ENCODE results near the gene ASPHD2.
"Not testable (repeated sequence)": the region's sequence is repeated elsewhere in the genome, so short reads cannot be mapped to it uniquely, and the experiment has no call there.

The ASPHD2 gene

GRCh38 chr22:26437694-26438392 is 8.8 kb downstream of the ASPHD2 start:
- Histone ChIP-seq H3K9ac (no peak overlapping the region), H3K4me1 (no peaks in the 10 kb centered on the region), H3K9me3 (ENCODE audit: control insufficient read depth, low read length) (no peaks in the 10 kb centered on the region), H3K4me2 (ENCODE audit: low read length) (no peak overlapping the region), H3K36me3 (ENCODE audit: control insufficient read depth, insufficient read depth, low read length) (no peaks in the 10 kb centered on the region), H3K27ac (no peak overlapping the region), H2AFZ (no peak overlapping the region), H3K79me2 (no peaks in the 10 kb centered on the region), H3K27me3 (ENCODE audit: control insufficient read depth, insufficient read depth, low read length) (no peaks in the 10 kb centered on the region), H3K4me3 (ENCODE audit: low read depth, low read length) (no peak overlapping the region)
- no peak for TF ChIP-seq CTCF (IDR thresholded peaks at IDR 0.05)

- not testable (repeated sequence) for H3K4me2 ChIP-seq (ENCODE audit: low read length); H3K4me3 ChIP-seq (ENCODE audit: low read depth, low read length); H3K79me2 ChIP-seq; H3K36me3 ChIP-seq (ENCODE audit: control insufficient read depth, insufficient read depth, low read length); H3K27me3 ChIP-seq (ENCODE audit: control insufficient read depth, insufficient read depth, low read length); H3K9me3 ChIP-seq (ENCODE audit: control insufficient read depth, low read length); H3K4me1 ChIP-seq; H3K27ac ChIP-seq; H3K9ac ChIP-seq; H2AFZ ChIP-seq
These were observed 9.7 kb downstream of the ASPHD2 start for GRCh38 chr22:26438776-26439175.

GRCh38 chr22:26439559-26439958 is 10.5 kb downstream of the ASPHD2 start:
- Histone ChIP-seq H3K27me3 (ENCODE audit: control insufficient read depth, insufficient read depth, low read length) (no peaks in the 10 kb centered on the region), H3K27ac (no peak overlapping the region), H3K79me2 (no peaks in the 10 kb centered on the region), H3K9ac (no peak overlapping the region), H2AFZ (no peak overlapping the region), H3K36me3 (ENCODE audit: control insufficient read depth, insufficient read depth, low read length) (no peaks in the 10 kb centered on the region), H3K4me3 (ENCODE audit: low read depth, low read length) (no peak overlapping the region), H3K4me2 (ENCODE audit: low read length) (no peak overlapping the region), H3K4me1 (no peaks in the 10 kb centered on the region), H3K9me3 (ENCODE audit: control insufficient read depth, low read length) (no peaks in the 10 kb centered on the region)
- no peak for TF ChIP-seq CTCF (IDR thresholded peaks at IDR 0.05)

- Histone ChIP-seq H3K27ac (no peak overlapping the region), H3K4me3 (ENCODE audit: low read depth, low read length) (no peak overlapping the region), H3K9ac (no peak overlapping the region), H3K9me3 (ENCODE audit: control insufficient read depth, low read length) (no peaks in the 10 kb centered on the region), H3K4me1 (no peaks in the 10 kb centered on the region), H3K4me2 (ENCODE audit: low read length) (no peak overlapping the region), H2AFZ (no peak overlapping the region), H3K79me2 (no peaks in the 10 kb centered on the region), H3K36me3 (ENCODE audit: control insufficient read depth, insufficient read depth, low read length) (no peaks in the 10 kb centered on the region), H3K27me3 (ENCODE audit: control insufficient read depth, insufficient read depth, low read length) (no peaks in the 10 kb centered on the region)
- no peak for TF ChIP-seq CTCF (IDR thresholded peaks at IDR 0.05)
These were observed 13.2 kb downstream of the ASPHD2 start for GRCh38 chr22:26442086-26442756.

GRCh38 chr22:26443901-26444690 is 15.0 kb downstream of the ASPHD2 start:
- Histone ChIP-seq H3K4me2 (ENCODE audit: low read length) (no peak overlapping the region), H3K79me2 (no peaks in the 10 kb centered on the region), H3K36me3 (ENCODE audit: control insufficient read depth, insufficient read depth, low read length) (no peaks in the 10 kb centered on the region), H3K27me3 (ENCODE audit: control insufficient read depth, insufficient read depth, low read length) (no peaks in the 10 kb centered on the region), H3K9me3 (ENCODE audit: control insufficient read depth, low read length) (no peaks in the 10 kb centered on the region), H3K4me3 (ENCODE audit: low read depth, low read length) (no peak overlapping the region), H2AFZ (no peak overlapping the region), H3K27ac (no peak overlapping the region), H3K9ac (no peak overlapping the region), H3K4me1 (no peaks in the 10 kb centered on the region)
- no peak for TF ChIP-seq CTCF (IDR thresholded peaks at IDR 0.05)
